Large intestine (tissue), 3 donors: ENCODE measurements around the gene SLC8A1. TPM values are rescaled to one million over a fixed set of nuclear protein-coding genes. Genes with fewer than 3 reads are reported as not detected.

Source experiments
- DNase-seq, 2 donors: peaks; one replicate each; pipeline versions ENCODE4 v3.0.0 to v3.0.0-alpha.2; 2013
- H3K27ac ChIP-seq: one replicate; pipeline ENCODE4 v1.5.1; 2013; ENCODE audit warnings: low read length
- H3K27me3 ChIP-seq: 2 replicates; pipeline ENCODE4 v1.6.1; 2013; ENCODE audit warnings: low read length; ENCODE audit not compliant: control insufficient read depth, insufficient read depth
- H3K36me3 ChIP-seq: 2 replicates; pipeline ENCODE4 v1.6.1; 2013; ENCODE audit warnings: low read length; ENCODE audit not compliant: control insufficient read depth, insufficient read depth
- H3K4me1 ChIP-seq: one replicate; pipeline ENCODE4 v1.6.1; 2013; ENCODE audit warnings: low read length; ENCODE audit not compliant: control insufficient read depth, insufficient read depth
- H3K4me3 ChIP-seq: one replicate; pipeline ENCODE4 v1.5.1; 2013; ENCODE audit warnings: low read length
- H3K9me3 ChIP-seq: one replicate; pipeline ENCODE4 v1.6.1; 2013; ENCODE audit warnings: mild to moderate bottlenecking, low read depth, low read length, moderate library complexity; ENCODE audit not compliant: control insufficient read depth
- WGBS: methylation state at CpG from one replicate; pipeline ENCODE4 v1.1.5; 2013; ENCODE audit warnings: low lambda C conversion rate; ENCODE audit not compliant: insufficient coverage; 5-methylcytosine and 5-hydroxymethylcytosine counted together
- polyA plus RNA-seq: library from polyadenylated mRNA; unstranded; fragments of 120-200 nt; gene quantifications from one replicate; pipeline ENCODE4 v1.2.1, GENCODE V29; 2013

Gene SLC8A1
- polyA plus RNA-seq, 1 donor, result 13.2 TPM

GRCh38 chr2:40049781-40050180 lies 402.1 kb downstream of the SLC8A1 start:
- Histone ChIP-seq H3K9me3 (no peaks in the 10 kb centered on the region), H3K4me1 (no peaks in the 10 kb centered on the region), H3K27me3 (no peaks in the 10 kb centered on the region), H3K4me3 (no peak overlapping the region), H3K36me3 (no peaks in the 10 kb centered on the region), H3K27ac (no peak overlapping the region)
- DNase-seq, result no peak
- WGBS, result no CpG with 5 or more reads among the region's 1 CpG

- Histone ChIP-seq H3K4me1 (no peaks in the 10 kb centered on the region), H3K27me3 (no peaks in the 10 kb centered on the region), H3K36me3 (no peaks in the 10 kb centered on the region), H3K27ac (no peak overlapping the region), H3K9me3 (no peaks in the 10 kb centered on the region), H3K4me3 (no peak overlapping the region)
- no CpG with 5 or more reads among the region's 1 CpG for WGBS
- DNase-seq, result no peak
Measured at GRCh38 chr2:40048506-40048905, 403.4 kb downstream of the SLC8A1 start.

GRCh38 chr2:40047406-40047805 lies 404.5 kb downstream of the SLC8A1 start:
- no peak for DNase-seq
- no peaks in the 10 kb centered on the region for H3K9me3 ChIP-seq
- H3K4me3 ChIP-seq, result no peak overlapping the region
- no CpG with 5 or more reads among the region's 3 CpGs for WGBS
- no peaks in the 10 kb centered on the region for H3K36me3 ChIP-seq
- H3K27ac ChIP-seq, result no peak overlapping the region
- no peaks in the 10 kb centered on the region for H3K4me1 ChIP-seq
- no peaks in the 10 kb centered on the region for H3K27me3 ChIP-seq
